ENCODE results near the gene TWNK. TPM values are rescaled to one million over a fixed set of nuclear protein-coding genes. Genes with fewer than 3 reads are reported as not detected.
"Not testable (repeated sequence)": the region's sequence is repeated elsewhere in the genome, so short reads cannot be mapped to it uniquely, and the experiment has no call there.

Gene TWNK
- total RNA-seq, 1 donor: 4.8 TPM

DNA sequence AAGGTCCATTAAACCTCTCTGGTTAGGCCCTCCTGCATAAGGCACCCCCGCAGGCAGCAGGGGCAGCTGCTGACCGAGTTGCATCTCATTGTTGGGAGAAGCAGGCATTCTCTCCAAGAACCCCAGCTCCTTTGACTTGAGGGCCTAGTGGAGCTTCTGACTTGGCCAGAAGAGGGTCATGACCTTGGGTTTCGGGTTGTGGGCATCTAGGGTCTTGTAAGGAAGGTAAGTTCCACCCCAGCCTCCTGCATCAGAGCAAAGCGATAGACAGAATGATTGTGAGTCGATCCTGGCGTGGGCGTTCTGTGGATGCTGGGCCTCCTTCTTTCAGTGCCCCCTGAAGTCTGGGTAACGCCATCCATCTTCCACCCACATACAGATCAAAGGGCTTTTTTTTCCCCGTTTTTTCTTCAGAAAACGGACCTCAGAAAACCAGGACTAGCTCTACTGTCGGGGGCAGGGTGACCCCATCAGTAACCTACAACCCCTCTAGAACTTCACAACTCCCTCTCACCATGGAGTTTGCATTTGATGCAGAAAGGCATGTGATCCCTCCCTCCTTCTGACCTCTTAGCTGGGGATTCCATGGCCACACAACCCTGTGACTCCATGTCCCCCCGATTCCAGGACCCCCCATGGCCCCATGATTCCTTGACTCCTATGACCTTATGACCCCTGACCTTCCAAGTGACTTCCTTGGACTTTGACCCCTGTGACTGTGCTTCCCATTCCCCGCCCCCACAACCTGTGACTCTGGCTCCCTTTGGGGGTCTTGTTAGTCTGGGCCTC is 15.0 kb upstream of the TWNK start:
- TF ChIP-seq, protein P1, sequence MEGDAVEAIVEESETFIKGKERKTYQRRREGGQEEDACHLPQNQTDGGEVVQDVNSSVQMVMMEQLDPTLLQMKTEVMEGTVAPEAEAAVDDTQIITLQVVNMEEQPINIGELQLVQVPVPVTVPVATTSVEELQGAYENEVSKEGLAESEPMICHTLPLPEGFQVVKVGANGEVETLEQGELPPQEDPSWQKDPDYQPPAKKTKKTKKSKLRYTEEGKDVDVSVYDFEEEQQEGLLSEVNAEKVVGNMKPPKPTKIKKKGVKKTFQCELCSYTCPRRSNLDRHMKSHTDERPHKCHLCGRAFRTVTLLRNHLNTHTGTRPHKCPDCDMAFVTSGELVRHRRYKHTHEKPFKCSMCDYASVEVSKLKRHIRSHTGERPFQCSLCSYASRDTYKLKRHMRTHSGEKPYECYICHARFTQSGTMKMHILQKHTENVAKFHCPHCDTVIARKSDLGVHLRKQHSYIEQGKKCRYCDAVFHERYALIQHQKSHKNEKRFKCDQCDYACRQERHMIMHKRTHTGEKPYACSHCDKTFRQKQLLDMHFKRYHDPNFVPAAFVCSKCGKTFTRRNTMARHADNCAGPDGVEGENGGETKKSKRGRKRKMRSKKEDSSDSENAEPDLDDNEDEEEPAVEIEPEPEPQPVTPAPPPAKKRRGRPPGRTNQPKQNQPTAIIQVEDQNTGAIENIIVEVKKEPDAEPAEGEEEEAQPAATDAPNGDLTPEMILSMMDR (IDR thresholded peaks at IDR 0.05; ENCODE audit: insufficient read depth, low read length): no peak
- no peak overlapping the region for H3K4me3 ChIP-seq (ENCODE audit: low read depth, low read length)
- no peak for DNase-seq (ENCODE audit: low read depth)

- no peak overlapping the region for H3K4me3 ChIP-seq (ENCODE audit: low read depth, low read length)
- DNase-seq (ENCODE audit: low read depth): no peak
- TF ChIP-seq, protein P1 (IDR thresholded peaks at IDR 0.05; ENCODE audit: insufficient read depth, low read length): no peak
Observed at GRCh38 chr10:100972904-100973535, 14.3 kb upstream of the TWNK start.

DNA sequence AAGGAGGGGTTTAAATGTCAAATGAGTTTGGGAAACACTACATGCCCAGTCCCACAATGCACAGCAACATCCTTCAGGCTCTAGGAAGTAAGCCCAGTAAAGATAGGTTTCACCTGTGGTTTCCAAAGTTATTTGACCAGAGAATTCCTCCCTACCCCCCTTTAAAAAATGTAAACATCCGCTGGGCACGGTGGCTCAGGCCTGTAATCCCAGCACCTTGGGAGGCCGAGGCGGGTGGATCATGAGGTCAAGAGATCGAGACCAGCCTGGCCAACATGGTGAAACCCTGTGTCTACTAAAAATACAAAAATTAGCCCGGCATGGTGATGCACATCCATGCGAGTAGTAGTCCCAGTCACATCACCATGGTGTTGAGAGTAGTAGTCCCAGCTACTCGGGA is 11.9 kb upstream of the TWNK start:
- H3K4me3 ChIP-seq (ENCODE audit: low read depth, low read length): not testable (repeated sequence)

DNA sequence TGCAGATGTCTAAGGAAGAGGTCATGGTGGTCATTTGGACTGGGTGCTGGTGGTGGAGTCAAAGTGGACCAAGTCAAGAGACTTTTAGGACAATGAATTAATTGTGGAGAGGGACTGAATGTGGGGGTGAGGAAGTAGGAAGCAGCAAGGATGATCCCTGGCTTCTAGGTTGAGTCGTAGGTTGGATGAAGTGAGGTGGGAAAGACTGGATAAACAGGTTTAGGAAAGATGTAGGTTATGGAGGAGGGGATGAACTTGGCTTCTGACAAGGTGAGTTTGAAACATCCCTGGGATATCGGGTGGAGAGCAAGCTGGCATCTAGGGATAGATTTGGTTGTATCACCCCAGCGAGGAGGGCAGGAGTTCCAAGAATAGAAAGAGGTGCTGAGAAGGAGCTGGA is 10.4 kb upstream of the TWNK start:
- H3K4me3 ChIP-seq (ENCODE audit: low read depth, low read length): no peak overlapping the region
- TF ChIP-seq, protein P1 (IDR thresholded peaks at IDR 0.05; ENCODE audit: insufficient read depth, low read length): no peak
- no peak for DNase-seq (ENCODE audit: low read depth)

More for the DNA sequence above, 11.9 kb upstream of the TWNK start:
- not testable (repeated sequence) for DNase-seq (ENCODE audit: low read depth)

- TF ChIP-seq, protein P1 (IDR thresholded peaks at IDR 0.05; ENCODE audit: insufficient read depth, low read length): no peak
- no peak overlapping the region for H3K4me3 ChIP-seq (ENCODE audit: low read depth, low read length)
- no peak for DNase-seq (ENCODE audit: low read depth)
Observed at GRCh38 chr10:100977436-100977835, 9.9 kb upstream of the TWNK start.

GRCh38 chr10:100978121-100978900 is 9.0 kb upstream of the TWNK start:
- TF ChIP-seq, protein P1 (IDR thresholded peaks at IDR 0.05; ENCODE audit: insufficient read depth, low read length): no peak
- no peak overlapping the region for H3K4me3 ChIP-seq (ENCODE audit: low read depth, low read length)
- DNase-seq (ENCODE audit: low read depth): no peak

DNA sequence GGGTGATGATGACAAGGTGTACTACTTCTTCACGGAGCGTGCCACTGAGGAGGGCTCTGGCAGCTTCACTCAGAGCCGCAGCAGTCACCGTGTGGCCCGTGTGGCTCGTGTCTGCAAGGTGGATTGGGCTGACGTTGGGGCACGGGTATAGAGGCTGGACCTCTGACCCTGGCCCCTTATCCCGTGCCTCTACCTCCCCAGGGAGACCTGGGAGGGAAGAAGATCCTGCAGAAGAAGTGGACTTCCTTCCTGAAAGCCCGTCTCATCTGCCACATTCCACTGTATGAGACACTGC is 8.5 kb upstream of the TWNK start:
- DNase-seq (ENCODE audit: low read depth): no peak
- H3K4me3 ChIP-seq (ENCODE audit: low read depth, low read length): no peak overlapping the region
- TF ChIP-seq, protein P1 (IDR thresholded peaks at IDR 0.05; ENCODE audit: insufficient read depth, low read length): no peak
